HG03060 (cell line): ENCODE results near the gene C2CD4C.
"Not testable (repeated sequence)": the region's sequence is repeated elsewhere in the genome, so short reads cannot be mapped to it uniquely, and the experiment has no call there.

Source experiments
- ATAC-seq: cut with Tn5 transposase; IDR thresholded peaks from one replicate; pipeline ENCODE4 v1.9.1; 2021; ENCODE audit warnings: low read depth, moderate number of reproducible peaks; ENCODE audit not compliant: unreplicated experiment

C2CD4C gene

DNA sequence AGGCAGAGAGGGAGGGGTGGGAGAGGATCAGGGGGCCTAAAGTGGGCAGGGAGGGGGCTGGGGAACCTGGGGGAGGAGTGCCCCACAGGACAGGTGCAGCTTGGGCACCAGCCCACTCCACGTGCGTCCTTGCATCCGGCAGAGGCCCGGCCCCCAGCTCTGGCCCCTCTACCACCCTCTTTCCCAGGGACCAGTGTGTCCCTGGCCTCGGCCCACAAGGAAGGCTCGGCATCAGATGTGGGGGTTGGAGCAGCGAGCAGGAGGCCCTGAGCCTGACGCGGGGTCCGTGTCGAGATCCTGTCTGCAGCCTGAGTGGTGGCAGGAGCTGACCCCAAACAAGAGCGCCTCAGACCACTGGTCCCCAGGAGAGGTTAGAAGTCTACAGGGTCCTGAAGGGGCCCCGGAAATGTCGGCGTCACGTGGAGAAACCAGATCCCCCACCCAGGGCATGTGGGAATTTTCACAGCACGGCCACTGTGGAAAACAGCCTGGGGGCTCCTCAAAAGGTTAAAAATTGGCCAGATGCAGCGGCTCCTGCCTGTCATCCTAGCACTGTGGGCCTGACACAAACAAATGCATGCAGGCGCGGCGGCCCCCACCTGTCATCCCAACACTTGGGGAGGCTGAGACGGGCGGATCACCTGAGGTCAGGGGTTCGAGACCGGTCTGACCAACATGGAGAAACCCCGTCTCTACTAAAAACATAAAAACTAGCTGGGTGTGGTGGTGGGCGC lies 30.4 kb upstream of the C2CD4C start:
- ATAC-seq: no peak

DNA sequence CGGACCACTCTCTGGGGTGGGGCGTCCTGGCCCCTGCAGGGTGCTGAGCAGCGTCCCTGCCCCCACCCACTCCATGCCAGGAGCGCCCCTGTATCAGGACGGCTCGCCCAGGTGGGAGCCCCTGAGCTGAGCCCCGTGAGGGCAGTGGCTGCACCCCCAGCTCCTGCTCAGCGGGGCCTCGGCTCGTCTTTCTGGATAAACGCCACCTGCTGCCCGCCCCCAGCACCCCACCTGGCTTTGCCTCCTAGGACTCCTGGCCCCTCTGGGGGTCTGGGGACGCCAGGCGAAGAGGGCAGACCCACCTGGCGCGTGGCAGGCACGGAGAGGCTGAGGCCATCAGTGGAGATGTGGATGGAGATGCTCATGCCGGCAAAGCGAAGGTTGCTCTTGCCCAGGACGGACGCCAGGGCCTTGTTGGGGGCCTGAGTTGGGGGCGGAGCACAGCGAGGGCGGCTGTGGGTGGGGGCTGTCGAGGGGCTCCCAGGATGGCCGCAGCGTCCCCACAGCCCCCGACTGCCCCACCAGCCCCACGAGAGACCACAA lies 29.5 kb upstream of the C2CD4C start:
- ATAC-seq: no peak

DNA sequence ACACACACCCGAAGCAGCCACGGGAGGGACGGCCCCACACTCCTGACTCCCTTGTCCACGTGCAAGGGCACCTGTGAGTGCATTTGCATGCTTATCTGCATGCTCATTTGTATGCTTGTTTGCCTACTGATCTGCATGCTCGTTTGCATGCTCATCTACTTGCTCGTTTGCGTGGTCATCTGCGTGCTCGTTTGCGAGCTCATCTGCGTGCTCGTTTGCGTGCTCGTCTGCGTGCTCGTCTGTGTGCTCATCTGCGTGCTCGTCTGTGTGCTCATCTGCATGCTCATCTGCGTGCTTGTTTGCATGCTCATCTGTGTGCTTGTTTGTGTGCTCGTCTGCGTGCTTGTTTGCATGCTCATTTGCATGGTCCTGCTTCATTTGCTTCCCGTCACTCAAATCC lies 28.1 kb upstream of the C2CD4C start:
- no peak for ATAC-seq

DNA sequence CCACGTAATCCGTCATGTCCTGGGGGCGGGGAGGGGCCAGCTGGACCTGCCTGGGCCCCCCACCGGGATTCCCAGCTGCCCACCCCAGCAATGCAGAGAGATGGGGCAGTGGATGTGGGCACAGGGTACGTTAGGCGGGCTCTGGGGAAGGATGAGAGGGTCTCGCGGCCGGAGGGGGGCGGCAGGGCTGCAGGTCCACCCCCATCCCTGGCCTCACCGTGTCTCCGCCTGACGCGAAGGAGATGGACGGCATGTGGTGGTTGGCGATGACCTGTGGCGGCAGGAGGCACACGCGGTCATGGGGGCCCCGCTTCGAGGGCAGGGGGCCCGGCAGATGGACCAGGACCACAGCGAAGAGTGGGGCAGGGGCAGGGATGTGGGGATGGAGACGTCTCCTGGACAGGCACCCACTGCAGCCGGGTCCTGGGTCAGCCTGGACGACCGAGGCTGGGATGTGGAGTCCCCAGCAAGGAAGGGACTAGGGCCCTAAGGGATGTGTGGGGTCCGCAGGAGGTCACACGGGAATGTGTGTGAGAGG lies 27.5 kb upstream of the C2CD4C start:
- no peak for ATAC-seq

DNA sequence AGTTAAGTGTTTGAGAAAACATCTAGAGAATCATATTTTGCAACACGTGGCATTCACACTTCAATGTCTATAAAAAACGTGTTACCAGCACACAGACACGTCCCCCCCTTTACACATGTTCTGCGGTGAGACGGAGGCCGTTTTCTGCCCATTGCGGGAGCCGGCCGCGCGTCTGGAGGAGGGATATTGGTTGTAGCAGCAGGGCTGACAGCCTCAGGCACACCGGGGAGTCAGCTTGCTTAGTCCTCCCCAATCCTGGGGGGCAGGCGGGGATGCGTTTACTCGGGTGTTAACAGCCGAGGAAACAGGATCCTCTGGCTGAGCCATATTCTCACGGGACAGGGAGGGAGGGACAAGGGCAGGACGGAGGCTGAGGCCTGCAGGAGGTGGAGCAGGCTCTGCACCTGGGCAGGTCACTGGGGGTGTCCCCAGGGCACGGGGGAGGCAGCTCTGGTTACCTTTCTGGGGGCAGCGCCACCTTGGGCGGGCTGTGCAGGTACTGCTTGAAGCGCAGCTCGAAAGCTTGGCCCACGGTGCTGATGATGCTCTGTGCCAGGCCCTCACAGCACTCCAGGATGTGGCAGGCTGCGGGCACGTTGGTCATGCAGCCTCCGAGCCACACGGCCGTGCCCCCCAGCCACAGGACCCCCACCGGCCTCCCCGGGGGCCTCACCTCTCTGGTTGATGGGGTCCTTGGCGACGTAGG lies 26.9 kb upstream of the C2CD4C start:
- no peak for ATAC-seq

DNA sequence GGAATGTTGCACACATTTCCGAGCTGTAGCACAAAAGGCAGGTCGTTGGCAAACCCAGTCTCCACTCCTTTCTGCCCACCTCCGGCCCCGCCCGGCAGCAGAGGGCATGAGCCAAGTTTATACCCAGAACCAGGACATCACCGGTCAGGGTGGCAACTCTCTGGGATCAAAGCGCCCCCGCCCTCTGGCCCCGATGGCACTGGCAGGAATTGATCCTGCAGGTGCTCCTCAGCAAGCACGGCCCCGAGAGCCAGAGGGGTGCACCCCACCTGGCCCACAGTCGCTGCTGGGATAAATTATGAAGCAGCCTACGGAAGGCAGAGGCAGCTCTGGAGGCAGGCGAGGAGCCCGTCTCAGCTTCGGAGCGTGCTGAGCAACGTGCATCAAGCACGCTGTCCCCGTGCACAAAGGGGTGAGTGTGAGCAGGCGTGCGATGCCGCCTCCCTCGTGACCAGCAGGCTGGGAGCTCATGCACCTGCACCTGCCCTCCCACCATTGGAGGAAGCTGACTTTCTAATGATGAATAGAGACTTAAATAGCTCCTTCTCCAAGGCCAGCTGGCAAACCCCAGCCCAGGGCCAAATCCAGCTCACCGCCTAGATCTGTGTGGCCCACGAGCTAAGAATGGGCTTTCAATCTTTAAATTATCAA lies 26.2 kb upstream of the C2CD4C start:
- ATAC-seq: no peak

DNA sequence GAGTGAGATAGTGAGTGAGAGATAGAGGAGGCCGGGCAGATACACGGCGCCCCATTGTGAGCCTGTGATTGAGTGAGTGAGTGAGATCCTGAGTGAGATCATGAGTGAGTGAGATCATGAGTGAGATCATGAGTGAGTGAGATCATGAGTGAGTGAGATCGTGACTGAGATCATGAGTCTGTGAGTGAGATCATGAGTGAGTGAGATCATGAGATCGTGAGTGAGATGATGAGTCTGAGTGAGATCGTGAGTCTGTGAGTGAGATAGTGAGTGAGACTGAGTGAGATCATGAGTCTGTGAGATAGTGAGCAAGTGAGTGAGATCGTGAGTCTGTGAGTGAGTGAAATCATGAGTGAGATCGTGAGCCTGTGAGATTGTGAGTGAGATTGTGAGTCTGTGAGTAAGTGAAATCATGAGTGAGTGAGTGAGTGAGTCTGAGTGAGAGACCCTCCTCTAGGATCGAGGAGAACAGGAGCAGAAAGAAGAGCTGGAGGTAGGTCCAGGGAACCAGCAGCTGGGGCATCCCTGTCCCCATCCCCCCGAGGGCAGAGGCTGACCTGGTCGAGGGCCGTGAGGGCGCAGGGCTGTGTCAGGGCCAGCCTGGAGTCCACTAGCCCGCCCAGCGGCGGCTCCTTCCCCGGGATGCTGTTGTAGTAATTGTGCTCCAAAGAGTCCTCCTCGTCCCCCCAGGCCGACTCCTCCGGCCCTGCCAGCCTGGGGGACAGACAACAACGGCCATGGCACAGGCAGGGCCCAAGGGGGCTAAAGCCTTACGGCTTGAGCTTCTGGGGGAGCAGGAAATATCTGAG lies 25.4 kb upstream of the C2CD4C start:
- ATAC-seq: no peak

DNA sequence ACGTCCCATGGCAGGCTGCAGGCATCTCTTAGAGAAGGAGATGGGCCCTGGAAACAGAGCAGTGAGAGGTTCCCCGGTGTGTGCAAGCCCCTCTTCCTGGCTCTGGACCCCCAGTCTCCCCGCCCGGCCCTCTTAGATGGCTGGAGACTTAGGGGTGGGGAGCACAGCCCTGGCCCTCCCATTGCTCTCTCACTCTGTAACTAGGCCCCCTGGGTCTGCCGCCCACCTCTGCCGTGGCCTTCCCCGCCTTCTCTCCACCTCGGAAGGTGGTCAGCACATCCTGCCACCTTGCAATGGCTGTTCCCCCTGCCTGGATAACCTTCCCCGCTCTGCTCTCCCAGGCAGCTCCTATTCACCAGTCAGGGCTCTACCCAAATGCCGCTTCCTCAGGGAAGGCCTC lies 21.8 kb upstream of the C2CD4C start:
- ATAC-seq: no peak

DNA sequence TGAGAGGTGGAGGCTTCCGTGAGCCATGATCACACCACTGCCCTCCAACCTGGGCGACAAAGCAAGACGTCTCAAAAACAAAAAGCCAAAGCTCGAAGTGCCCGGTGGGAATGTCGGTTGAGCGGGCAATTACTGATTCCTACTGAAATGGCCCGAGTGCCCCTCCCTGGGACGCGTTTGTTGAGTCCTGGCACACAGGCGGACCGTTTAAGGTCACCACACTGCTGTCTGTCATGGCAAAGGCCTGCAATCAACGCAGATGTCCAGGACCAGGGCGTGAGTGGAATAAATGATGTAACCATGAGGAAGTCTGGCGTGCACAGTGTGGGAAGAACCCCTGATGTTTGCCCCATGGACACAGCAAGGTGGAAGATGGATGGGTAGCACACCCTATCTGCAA lies 19.2 kb upstream of the C2CD4C start:
- no peak for ATAC-seq

DNA sequence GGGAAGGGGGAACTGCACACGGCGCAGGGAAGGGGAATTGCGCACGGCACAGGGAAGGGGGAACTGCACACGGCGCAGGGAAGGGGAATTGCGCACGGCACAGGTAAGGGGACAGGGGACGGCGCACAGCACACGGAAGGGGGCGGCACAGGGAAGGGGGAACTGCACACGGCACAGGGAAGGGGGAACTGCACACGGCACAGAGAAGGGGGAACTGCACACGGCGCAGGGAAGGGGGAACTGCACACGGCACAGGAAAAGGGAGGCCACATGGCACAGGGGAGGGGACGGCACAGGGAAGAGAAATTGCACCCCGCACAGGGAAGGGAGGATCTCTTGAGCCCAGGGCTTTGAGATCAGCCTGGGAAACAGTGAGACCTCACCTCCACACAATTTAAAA lies 18.7 kb upstream of the C2CD4C start:
- ATAC-seq: not testable (repeated sequence)

DNA sequence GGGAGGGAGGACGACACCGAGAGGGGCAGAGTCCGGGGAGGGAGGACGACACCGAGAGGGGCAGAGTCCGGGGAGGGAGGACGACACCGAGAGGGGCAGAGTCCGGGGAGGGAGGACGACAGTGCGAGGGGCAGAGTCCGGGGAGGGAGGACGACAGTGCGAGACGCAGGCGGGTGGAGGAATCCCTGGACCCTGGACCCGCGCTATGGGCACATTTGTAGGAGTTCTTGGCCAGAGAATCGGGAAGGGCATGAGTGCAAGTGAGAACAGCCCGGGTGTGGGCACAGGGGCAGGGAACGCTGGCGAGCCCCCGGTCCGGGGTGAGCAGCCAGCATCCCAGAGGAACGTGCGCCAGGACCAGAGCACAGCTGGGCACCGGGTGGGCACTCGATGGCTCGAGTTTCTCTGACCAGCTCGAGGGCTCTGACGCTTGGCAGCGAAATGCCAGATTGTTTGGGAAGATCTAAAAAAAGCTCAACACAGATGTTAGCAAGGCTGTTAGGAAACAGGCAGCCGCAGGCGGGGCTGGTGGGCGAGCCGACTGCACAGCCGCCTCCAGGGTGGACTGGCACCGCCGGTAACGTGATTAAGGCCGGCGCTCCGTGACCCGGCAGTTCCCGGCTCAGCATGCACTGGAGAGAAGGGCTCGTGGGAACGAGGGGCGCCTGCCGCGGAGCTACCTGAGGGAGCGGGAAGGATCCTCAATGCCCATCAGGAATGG lies 17.9 kb upstream of the C2CD4C start:
- no peak for ATAC-seq

DNA sequence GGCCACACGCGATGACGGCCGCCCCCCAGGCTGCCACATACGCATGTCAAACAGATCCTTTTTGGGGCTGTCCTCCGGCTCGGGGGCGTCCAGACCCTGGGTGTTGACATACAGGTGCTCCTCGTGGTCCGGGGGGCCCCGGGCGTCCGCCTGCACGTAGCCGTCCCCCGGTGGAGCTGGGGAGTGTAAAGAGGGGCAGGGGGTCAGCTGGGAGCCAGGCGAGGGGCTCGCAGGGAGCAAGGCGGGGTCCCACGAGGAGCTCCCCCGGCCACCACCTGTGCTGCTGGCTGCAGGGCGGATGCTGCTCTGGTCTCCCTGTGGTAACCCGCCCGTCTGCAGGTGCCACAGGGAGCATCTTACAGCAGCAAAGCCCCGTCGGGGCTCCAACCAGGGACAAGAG lies 16.1 kb upstream of the C2CD4C start:
- ATAC-seq: no peak

DNA sequence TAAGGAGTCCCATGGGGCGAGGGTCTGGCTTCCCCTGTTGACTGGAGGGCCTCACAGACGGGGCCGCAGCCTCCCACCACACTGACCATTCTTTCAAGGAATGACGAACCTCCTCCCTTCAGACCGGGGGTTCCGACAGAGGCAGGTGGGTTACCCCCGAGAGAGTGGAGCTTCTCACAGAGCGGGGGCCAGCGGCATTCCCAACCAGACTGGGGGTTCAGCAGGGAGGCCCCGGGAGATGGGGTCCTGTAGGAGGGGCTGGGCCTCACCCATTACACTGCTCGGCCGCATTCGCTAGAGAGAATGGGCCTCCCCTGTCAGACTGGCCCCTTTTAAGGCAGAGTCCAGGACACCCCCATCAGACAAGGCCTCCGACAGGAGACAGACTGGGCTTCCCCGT lies 15.6 kb upstream of the C2CD4C start:
- no peak for ATAC-seq

DNA sequence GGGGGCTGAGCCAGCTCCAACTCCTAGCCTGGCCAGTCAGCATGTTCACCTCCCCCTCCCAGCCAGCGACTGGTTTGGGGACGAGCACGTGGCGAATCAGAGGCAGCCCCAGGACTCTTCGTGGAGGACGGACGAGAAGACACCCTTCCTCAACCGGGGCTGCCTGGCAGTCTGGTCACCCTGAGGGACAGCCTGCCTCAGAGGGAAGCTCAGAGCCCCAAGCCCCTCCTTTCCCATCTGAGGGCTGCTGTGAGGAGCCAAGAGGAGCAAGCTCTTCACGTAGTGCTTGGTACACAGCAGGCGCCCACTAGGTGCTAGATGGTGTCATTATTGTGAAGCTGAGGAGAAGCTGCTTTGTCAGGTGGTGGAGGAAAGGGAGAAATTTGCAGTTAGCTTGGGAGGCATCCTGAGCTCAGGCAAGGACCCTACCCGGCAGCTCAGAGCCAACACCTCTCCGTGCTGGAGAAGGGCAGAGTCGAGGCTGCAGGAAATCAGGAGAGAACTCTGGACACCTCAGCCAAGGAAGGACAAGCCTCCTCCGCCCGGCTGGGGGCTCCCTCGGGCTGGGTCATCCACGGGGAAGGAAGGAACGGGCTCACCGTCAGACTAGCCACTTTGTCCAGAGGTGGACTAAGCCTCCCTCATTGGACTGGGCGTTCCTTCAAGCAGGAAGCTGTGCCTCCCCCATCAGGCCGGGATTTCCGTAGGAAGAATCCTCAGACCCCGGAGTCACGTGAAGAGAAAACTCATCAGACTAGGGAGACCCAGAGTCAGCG lies 14.9 kb upstream of the C2CD4C start:
- ATAC-seq: no peak

DNA sequence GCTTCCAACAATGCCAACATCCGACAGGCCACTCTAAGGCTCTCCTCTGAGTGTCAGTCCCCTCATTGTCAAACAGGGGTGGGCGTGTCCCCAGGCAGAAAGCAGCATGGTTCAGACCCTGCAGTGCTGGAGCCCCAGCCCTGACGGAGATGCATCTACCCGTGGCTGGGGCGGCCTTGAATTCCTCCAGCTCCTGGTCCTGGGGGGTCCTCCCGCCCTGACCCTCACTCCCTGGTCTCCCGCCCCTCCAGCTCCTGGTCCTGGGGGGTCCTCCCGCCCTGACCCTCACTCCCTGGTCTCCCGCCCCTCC lies 13.9 kb upstream of the C2CD4C start:
- not testable (repeated sequence) for ATAC-seq

DNA sequence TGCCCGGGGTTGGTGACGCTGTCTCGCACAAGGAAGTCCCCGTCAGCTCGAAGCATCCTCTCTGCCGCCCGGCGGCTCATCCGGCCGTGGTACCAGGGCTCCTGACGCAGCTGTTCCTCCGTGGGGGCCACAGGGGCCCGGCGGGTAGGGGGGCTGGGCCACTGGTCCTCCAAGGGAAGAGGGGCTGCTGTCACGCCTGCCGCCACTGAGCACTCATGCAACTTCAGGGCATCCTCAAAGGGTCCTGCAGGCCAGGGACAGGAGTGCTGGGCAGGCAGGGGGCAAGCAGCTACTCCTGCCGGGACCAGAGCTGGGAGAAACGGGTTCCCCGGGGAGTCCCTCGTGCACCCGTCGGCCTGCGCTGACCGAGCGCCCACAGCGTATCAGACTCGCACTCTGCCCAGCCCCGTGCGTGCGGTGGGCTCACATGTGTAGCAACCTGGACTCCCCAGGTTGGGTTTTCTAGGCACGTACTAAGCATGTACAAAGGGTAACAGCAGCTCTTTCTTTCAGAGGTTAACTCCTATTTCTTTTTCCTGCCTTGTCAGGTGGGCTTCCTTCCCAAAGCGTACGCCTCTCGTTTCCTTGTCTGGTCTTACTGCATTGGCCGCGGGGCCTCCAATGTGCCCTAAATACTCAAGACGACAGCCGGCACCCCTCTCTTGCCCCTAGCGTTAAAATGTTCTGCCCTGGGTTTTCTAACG lies 13.4 kb upstream of the C2CD4C start:
- ATAC-seq: no peak

DNA sequence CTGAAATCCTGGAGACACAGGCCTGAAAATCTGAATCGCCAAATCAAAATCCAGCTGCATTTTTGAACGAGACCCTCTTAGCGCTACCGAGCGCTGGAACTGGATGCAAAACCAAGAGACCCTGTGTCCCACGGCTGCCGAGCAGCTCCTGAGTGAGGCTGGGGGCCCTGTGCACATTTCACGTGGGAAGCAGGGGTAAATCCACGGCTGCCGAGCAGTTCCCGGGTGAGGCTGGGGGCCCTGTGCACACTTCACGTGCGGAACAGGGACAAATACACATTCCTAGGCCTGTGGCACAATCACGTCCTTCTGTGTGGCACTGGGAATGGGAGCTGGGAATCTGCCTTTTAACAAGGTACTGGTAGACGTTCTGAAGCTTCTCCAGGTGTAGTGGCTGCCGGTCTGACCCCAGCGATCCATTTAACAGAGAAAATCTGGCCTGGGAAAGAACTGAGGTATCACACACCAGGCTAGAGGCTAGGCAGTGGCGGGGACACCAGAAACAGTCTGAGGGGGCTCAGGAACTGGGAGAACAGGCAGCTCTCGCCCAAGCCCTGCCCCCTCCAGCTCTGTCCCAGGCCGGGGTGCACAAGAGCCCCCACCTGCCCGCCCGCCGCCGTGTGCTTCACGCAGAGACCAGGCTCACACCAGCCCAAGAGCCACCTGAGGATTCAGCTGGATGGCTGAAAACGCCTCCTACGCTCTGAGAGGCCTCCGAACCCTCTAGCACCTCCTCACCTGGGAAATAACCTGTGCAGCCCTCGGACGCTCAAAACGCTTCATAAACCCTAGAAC lies 11.0 kb upstream of the C2CD4C start:
- no peak for ATAC-seq
